HepG2 (cell line): Measurements from ENCODE around the gene TM4SF5. TPM values are rescaled to one million over a fixed set of nuclear protein-coding genes. Genes with fewer than 3 reads are reported as not detected.
A peak's percentile ranks its signal among the peaks of the same experiment; 100 is the strongest.

Experiments
- CREM ChIP-seq, 2 experiments: sonication (generic) in 1 of 2; formaldehyde crosslinking in 1 of 2; IDR thresholded peaks; 2 replicates each; pipeline versions ENCODE4 v1.4.0 to v1.6.1; 2016 to 2020; ENCODE audit warnings: antibody characterized with exemption in 1 of 2, mild to moderate bottlenecking in 1 of 2, missing genetic modification reagents in 1 of 2
- JUND ChIP-seq: sonication (generic); formaldehyde crosslinking; IDR thresholded peaks from 2 replicates; pipeline ENCODE4 v1.8.0; 2022; ENCODE audit warnings: mild to moderate bottlenecking, missing genetic modification reagents
- KLF11 ChIP-seq: IDR thresholded peaks from 2 replicates; pipeline ENCODE4 v1.6.1; 2016; ENCODE audit warnings: missing compliant biosample characterization
- MXD4 ChIP-seq: IDR thresholded peaks from 2 replicates; pipeline ENCODE4 v1.6.1; 2016; ENCODE audit warnings: mild to moderate bottlenecking, missing biosample characterization, missing genetic modification reagents
- POLR2AphosphoS2 ChIP-seq: IDR thresholded peaks from 2 replicates; pipeline ENCODE4 v1.6.1; 2011; ENCODE audit warnings: low read depth, low read length, improper control_type of control experiment
- REXO4 ChIP-seq: sonication (generic); formaldehyde crosslinking; IDR thresholded peaks from 2 replicates; pipeline ENCODE4 v1.8.0; 2022; ENCODE audit warnings: missing genetic modification reagents, mild to moderate bottlenecking, borderline replicate concordance
- SIX1 ChIP-seq: sonication (generic); formaldehyde crosslinking; IDR thresholded peaks from 2 replicates; pipeline ENCODE4 v1.4.0; 2020; ENCODE audit warnings: missing genetic modification reagents, borderline replicate concordance
- SRSF9 ChIP-seq: fragments of 200-400 bp; formaldehyde crosslinking; IDR thresholded peaks from 2 replicates; pipeline ENCODE4 v1.6.1; 2018; ENCODE audit warnings: borderline replicate concordance, mild to moderate bottlenecking, low read depth, low read length; ENCODE audit not compliant: insufficient read depth, poor library complexity, severe bottlenecking
- TAF1 ChIP-seq: sonication (generic); formaldehyde crosslinking; IDR thresholded peaks from 2 replicates; pipeline ENCODE4 v1.4.0; 2020; ENCODE audit warnings: missing genetic modification reagents
- THRA ChIP-seq: sonication (generic); formaldehyde crosslinking; IDR thresholded peaks from 2 replicates; pipeline ENCODE4 v1.4.0; 2020; ENCODE audit warnings: missing genetic modification reagents, borderline replicate concordance
- ZBTB38 ChIP-seq: sonication (generic); formaldehyde crosslinking; IDR thresholded peaks from 2 replicates; pipeline ENCODE4 v1.5.1; 2020; ENCODE audit warnings: mild to moderate bottlenecking, missing genetic modification reagents
- ZC3H4 ChIP-seq: sonication (generic); formaldehyde crosslinking; IDR thresholded peaks from 2 replicates; pipeline ENCODE4 v1.4.0; 2020; ENCODE audit warnings: missing genetic modification reagents, borderline replicate concordance
- ZMYM4 ChIP-seq: sonication (generic); formaldehyde crosslinking; IDR thresholded peaks from 2 replicates; pipeline ENCODE4 v1.8.1; 2023; ENCODE audit warnings: mild to moderate bottlenecking, missing genetic modification reagents
- ZNF232 ChIP-seq: sonication (generic); formaldehyde crosslinking; IDR thresholded peaks from 2 replicates; pipeline ENCODE4 v1.4.0; 2020; ENCODE audit warnings: missing genetic modification reagents, borderline replicate concordance
- ZNF513 ChIP-seq: sonication (generic); formaldehyde crosslinking; conservative IDR thresholded peaks from 2 replicates; pipeline ENCODE4 v1.5.0; 2020; ENCODE audit warnings: missing genetic modification reagents
- ZNF576 ChIP-seq: sonication (generic); formaldehyde crosslinking; IDR thresholded peaks from 2 replicates; pipeline ENCODE4 v1.4.0; 2020; ENCODE audit warnings: mild to moderate bottlenecking, missing genetic modification reagents
- ZNF580 ChIP-seq: IDR thresholded peaks from 2 replicates; pipeline ENCODE4 v1.6.1; 2016; ENCODE audit warnings: low read depth, borderline replicate concordance
- ZNF672 ChIP-seq: sonication (generic); formaldehyde crosslinking; IDR thresholded peaks from 2 replicates; pipeline ENCODE4 v1.8.1; 2022; ENCODE audit warnings: missing genetic modification reagents
- ZNF770 ChIP-seq: sonication (generic); formaldehyde crosslinking; IDR thresholded peaks from 2 replicates; pipeline ENCODE4 v1.5.0; 2020; ENCODE audit warnings: mild to moderate bottlenecking, missing genetic modification reagents
- ZSCAN12 ChIP-seq: sonication (generic); formaldehyde crosslinking; IDR thresholded peaks from 2 replicates; pipeline ENCODE4 v1.9.0; 2021; ENCODE audit warnings: mild to moderate bottlenecking, missing genetic modification reagents
- polyA plus RNA-seq, 8 experiments: library from polyadenylated mRNA; depleted of rRNA in 3 of 8; stranded (reverse) in 7 of 8; unstranded in 1 of 8; fragments of >200 nt; fragmentation: Illumina TruSeq in 4 of 8; extraction: Trizol in 4 of 8; gene quantifications; 2 replicates each; pipeline versions ENCODE4 v1.2.1 to v1.2.3, GENCODE V29; 2011 to 2016; ENCODE audit warnings: low read depth in 4 of 8, missing spikeins in 1 of 8, mixed read lengths in 1 of 8; ENCODE audit not compliant: insufficient read depth in 1 of 8
- total RNA-seq, 5 experiments: library from RNA; depleted of rRNA; stranded (reverse); fragments of >200 nt; fragmentation: Illumina TruSeq; extraction: Trizol; gene quantifications; 2 replicates each; pipeline ENCODE4 v1.2.3, GENCODE V29; 2016; ENCODE audit warnings: low read depth in 1 of 5

Gene TM4SF5
- total and polyA plus RNA-seq, 2 of the 13 experiments (the other 11 are each of a cell fraction or from before 2014, with no cell fraction given): 30.1 to 126 TPM

- TF ChIP-seq REXO4 (no peak), JUND (CRISPR knock-in tag) (no peak), ZNF672 (CRISPR knock-in tag) (no peak), SIX1 (CRISPR knock-in tag) (no peak), ZBTB38 (0 out of 2 replicates have a peak, but pooled peaks have one; percentile 3), THRA (CRISPR knock-in tag) (0 out of 2 replicates have a peak, but pooled peaks have one; percentile 11), ZNF770 (no peak), SRSF9 (no peak), ZNF580 (CRISPR knock-in tag) (0 out of 2 replicates have a peak, but pooled peaks have one; percentile 65), POLR2AphosphoS2 (no peak), ZMYM4 (CRISPR knock-in tag) (0 out of 2 replicates have a peak, but pooled peaks have one; percentile 17), MXD4 (CRISPR knock-in tag) (peak; percentile 63; the same call in 1 of the 2 replicates), ZSCAN12 (CRISPR knock-in tag) (no peak), ZNF232 (0 out of 2 replicates have a peak, but pooled peaks have one; percentile 1), ZC3H4 (CRISPR knock-in tag) (no peak), CREM (IDR thresholded peaks at IDR 0.05) (no peak), CREM (CRISPR knock-in tag; IDR thresholded peaks at IDR 0.05) (no peak), KLF11 (CRISPR knock-in tag) (no peak), TAF1 (peak; percentile 37; the same call in 1 of the 2 replicates), ZNF513 (CRISPR knock-in tag) (no peak), ZNF576 (CRISPR knock-in tag) (peak; percentile 57; the same call in 1 of the 2 replicates)
Observed at GRCh38 chr17:4739122-4740024, 32.3 kb upstream of the TM4SF5 start, which contains the start of the genes CXCL16 and ZMYND15 (continued).
